ENCODE data around the gene DPP9. TPM values are rescaled to one million over a fixed set of nuclear protein-coding genes. Genes with fewer than 3 reads are reported as not detected.

DPP9 gene
- total and polyA plus RNA-seq, 2 of the 8 experiments (the other 6 are each of a cell fraction or from before 2014, with no cell fraction given) = 11.6 to 40.7 TPM

- Histone ChIP-seq H2BK20ac (ENCODE audit: low read length) (no peak overlapping the region), H2BK12ac (ENCODE audit: low read depth, low read length) (0 out of 2 replicates have a peak overlapping the region, but pooled peaks have one; percentile 17), H3K36me3 (ENCODE audit: control insufficient read depth in 2 of 4, insufficient read depth in 4 of 4, low read length in 3 of 4) (peaks cover 0 to 4% (median 0%) of the 10 kb centered on the region in 4 experiments; a peak in 2 of 8 replicates), H4K20me1 (replicated peaks in 1 of 2; ENCODE audit: control insufficient read depth in 1 of 2, insufficient read depth in 2 of 2, low read length in 2 of 2) (peaks cover 0 to 7% of the 10 kb centered on the region in 2 experiments), H3K23ac (ENCODE audit: insufficient read length) (no peak overlapping the region), H3K56ac (replicated peaks; ENCODE audit: insufficient read length, low read depth, low read length) (no peak overlapping the region), H4K8ac (ENCODE audit: extremely low read depth, insufficient read depth, low read length) (no peak overlapping the region; the same call in none of the 2 replicates), H3K4ac (replicated peaks; ENCODE audit: insufficient read length, low read depth, low read length) (no peak overlapping the region), H3K27me3 (replicated peaks in 1 of 4; ENCODE audit: control insufficient read depth in 3 of 4, extremely low read depth in 1 of 4, insufficient read depth in 3 of 4, low read length in 3 of 4) (no peaks in the 10 kb centered on the region), H2BK5ac (ENCODE audit: low read depth, low read length) (peak overlapping the region; percentile 63; the same call in 1 of the 2 replicates), H2AFZ (ENCODE audit: low read length) (no peak overlapping the region), H2AK5ac (ENCODE audit: low read depth, low read length) (no peak overlapping the region), H3K27ac (ENCODE audit: low read depth, low read length) (no peak overlapping the region), H3K4me3 (ENCODE audit: extremely low read depth in 1 of 4, insufficient read depth in 2 of 4, low read depth in 3 of 4, low read length in 4 of 4) (no peak overlapping the region), H3K4me2 (ENCODE audit: insufficient read depth in 1 of 2, low read depth in 2 of 2, low read length in 2 of 2) (no peak overlapping the region), H3K18ac (ENCODE audit: extremely low read depth, low read length) (no peak overlapping the region), H3K14ac (ENCODE audit: insufficient read length) (no peak overlapping the region), H2BK120ac (replicated peaks; ENCODE audit: low read depth, low read length) (no peak overlapping the region), H3K23me2 (ENCODE audit: low read depth, low read length) (no peaks in the 10 kb centered on the region), H3K79me1 (ENCODE audit: low read depth, low read length) (peaks cover 2% of the 10 kb centered on the region; the same call in 1 of the 2 replicates), H3K4me1 (replicated peaks in 1 of 4; ENCODE audit: control insufficient read depth in 3 of 4, insufficient read depth in 4 of 4, low read length in 3 of 4) (no peaks in the 10 kb centered on the region; a peak in 1 of 7 replicates), H2BK15ac (ENCODE audit: low read length) (no peak overlapping the region), H3K9ac (replicated peaks in 1 of 4; ENCODE audit: extremely low read depth in 1 of 4, low read depth in 3 of 4, low read length in 3 of 4) (0 out of 7 replicates have a peak overlapping the region, but pooled peaks of 1 of the 4 experiments have one; percentile 10), H3K79me2 (ENCODE audit: control insufficient read depth in 1 of 2, insufficient read depth in 2 of 2, low read length in 2 of 2) (no peaks in the 10 kb centered on the region), H4K5ac (ENCODE audit: insufficient read length, low read depth, low read length) (no peak overlapping the region), H4K91ac (replicated peaks; ENCODE audit: insufficient read length, low read length) (no peak overlapping the region), H3K9me3 (ENCODE audit: insufficient read depth in 2 of 2, low read depth in 1 of 2, low read length in 1 of 2) (no peaks in the 10 kb centered on the region)
- FAIRE-seq (no peak), DNase-seq (ENCODE audit: low read depth in 1 of 2, low spot score in 2 of 2) (peak in 1 of 2 experiments; percentile 69)
- CTCF ChIA-PET (ENCODE audit: partially characterized antibody) = interaction anchor here (0.7 to 4.3 kb wide), 10 partner anchors 8 to 125 kb away, joined by 3 to 17 read pairs (median 3); no protein-coding TSS in a partner anchor
- 75% methylated on average over 13 of the region's 20 CpGs; no CpG with 5 or more reads in 1 of the 2 experiments for WGBS, 2 experiments (ENCODE audit: extremely low coverage in 1 of 2, insufficient coverage in 1 of 2, insufficient read length in 1 of 2, insufficient replicate concordance in 2 of 2, low coverage in 1 of 2, low lambda C conversion rate in 2 of 2, missing lambda C conversion rate in 1 of 2)
- POLR2A ChIA-PET (ENCODE audit: partially characterized antibody) = interaction anchor here (1.0 kb wide), 2 partner anchors 8 to 14 kb away, joined by 3 read pairs; partner anchors contain the start of gene TNFAIP8L1
- TF ChIP-seq MAX (IDR thresholded peaks at IDR 0.05) (no peak), CTCF (IDR thresholded peaks at IDR 0.05; ENCODE audit: control extremely low read depth in 1 of 3, insufficient read depth in 1 of 3, low read depth in 1 of 3, low read length in 3 of 3) (peak; percentile 50 to 63 (median 59)), RBBP5 (IDR thresholded peaks at IDR 0.05; ENCODE audit: borderline replicate concordance, low read depth, low read length) (no peak), KDM4A (IDR thresholded peaks at IDR 0.05; ENCODE audit: low read depth, low read length, severe bottlenecking) (no peak), NRF1 (IDR thresholded peaks at IDR 0.05; ENCODE audit: low read depth, low read length) (no peak), RAD21 (IDR thresholded peaks at IDR 0.05 in 1 of 2, conservative IDR thresholded peaks at IDR 0.05 in 1 of 2; ENCODE audit: low read depth in 2 of 2, low read length in 2 of 2) (peak in 1 of 2 experiments; percentile 33; a peak in 2 of 4 replicates)
These were observed 75.7 kb downstream of the DPP9 start for GRCh38 chr19:4647676-4648644.
